Measurements from ENCODE around the gene KLF2.

KLF2 gene

GRCh38 chr19:16365300-16365996, 40.8 kb downstream of the KLF2 start:
- DNase-seq: no peak

DNA sequence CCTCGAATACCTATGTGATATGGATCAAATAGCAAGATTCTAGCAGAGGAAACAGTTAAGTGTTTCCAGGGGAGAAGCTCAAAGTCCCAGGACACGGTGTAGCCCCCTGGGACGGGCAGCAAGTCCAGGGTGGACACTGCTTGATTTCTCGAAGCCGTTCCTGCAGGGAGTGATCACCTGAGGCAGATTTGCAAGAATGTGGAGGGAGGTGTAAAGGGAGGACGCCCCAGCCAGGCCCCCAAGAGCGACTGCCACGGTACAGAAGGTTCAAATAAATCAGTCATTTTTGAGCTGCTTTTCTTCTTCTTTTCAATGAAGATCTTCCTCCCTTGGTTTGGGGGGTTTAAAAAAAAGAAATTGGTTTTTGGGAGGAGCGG, 41.4 kb downstream of the KLF2 start:
- DNase-seq: no peak

DNA sequence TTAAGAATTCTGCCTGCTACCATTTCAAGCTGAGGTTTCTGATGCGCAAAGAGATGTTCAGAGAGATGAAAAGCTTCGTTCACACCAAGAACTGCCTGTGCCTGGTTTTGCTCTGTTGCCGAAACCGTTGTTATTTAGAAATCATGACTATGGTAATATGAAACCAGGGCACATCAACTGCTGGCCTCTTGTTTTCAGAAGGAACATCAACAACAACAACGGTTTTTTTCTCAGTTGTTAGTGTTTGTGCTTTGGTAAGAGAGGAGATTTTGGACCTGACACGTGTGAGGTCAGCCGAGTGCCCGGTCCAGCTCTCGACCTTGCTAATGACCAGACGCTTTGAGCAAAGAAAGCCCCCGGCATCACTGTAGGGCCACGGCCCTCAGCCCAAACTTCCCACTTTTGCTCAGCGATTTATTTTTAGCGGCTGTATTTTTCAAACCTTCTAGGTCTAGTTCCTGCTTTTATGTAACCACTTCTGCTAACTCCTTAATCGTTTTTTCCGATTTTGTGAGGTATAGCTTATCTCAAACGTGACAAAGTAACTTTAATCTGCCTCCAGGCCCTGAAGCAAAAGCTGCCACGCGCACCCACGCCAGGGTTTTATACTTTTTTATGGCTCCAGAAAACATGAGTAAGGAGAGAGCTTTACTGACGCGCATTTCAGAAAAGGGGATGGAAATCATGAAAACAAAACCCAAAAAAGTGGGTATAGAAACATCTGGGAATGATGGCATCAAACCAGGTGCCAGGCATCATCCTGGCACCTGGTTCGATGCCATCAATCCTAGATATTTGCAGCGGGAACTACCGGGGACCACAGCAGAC, 42.0 kb downstream of the KLF2 start:
- DNase-seq: no peak

DNA sequence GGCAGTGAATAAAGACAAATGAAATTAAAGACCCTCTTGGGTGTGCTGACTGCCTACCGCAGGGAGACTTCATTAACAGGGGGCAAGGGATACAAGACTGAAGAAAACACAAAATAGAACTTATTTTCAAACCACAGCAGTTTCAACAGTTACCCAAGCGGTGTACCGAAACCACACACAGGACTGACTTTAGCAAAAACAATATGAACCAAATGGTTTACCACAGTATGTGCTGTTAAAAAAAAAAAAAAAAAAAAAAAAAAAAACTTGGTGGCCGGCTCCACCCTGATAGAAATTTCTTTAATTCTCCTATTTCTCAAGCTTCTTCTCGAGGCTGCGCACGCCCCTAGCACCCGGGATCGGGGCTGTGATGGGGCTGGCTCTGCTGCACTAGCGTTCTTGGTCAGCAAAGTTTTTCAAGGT, 42.6 kb downstream of the KLF2 start:
- no peak for DNase-seq

- no peak for DNase-seq
These were observed 44.0 kb downstream of the KLF2 start for GRCh38 chr19:16368385-16369305.

DNA sequence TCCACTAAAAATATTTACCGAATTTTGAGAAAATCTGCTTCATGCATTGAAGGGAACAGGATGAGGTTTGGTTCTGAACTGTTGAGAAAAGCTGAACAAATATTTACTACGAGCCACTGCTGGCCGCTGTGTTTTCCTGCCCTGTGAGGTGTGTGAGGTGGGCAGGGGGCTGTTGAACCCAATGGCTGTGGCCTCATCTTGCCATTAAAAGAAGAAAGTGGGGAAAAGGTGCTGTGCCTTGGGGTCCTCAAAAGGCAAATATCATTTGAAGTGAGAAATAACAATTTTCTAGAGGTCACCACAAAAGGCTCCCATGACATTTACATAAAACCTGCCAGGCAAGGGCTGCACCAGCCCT, 44.7 kb downstream of the KLF2 start:
- DNase-seq: no peak

GRCh38 chr19:16369664-16370576, 45.3 kb downstream of the KLF2 start:
- DNase-seq: no peak

DNA sequence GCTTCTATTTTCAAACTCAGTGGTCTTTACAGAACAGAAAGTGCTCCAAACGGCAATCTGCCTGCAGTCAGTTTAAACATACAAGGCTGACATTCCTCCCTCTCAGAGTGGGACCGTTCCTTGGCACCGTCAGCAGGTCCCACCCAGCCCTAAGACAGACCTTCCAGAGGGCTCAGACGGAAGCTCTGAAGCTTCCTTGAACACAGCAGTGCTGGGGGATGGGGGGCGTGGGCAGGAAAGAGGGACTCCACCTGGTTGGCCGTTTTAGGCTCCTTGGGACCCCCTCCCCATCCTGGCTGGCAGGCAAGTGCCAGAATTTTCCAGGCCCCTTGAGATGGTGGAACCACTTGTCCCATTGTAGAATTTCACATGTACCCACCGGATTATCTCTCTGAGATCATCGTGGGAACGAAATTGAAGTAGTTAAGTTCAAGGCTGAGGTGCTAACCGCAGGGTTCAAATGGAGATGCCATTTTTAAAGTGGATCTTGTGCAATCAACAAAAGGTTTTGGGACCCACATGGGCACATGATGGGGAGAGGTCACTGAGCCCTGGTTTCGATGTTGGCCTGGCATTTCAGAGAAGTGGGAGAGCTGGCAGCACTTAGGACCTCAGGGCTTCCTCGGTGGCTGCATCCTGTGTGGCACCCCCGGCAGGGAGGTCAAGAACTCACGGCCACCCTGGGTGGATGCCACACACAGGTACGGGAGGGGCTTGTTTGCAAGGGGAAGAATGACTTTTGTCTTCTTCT, 46.2 kb downstream of the KLF2 start:
- no peak for DNase-seq

- DNase-seq: no peak
These were observed 46.9 kb downstream of the KLF2 start for GRCh38 chr19:16371540-16371986.

- no peak for DNase-seq
These were observed 47.7 kb downstream of the KLF2 start for GRCh38 chr19:16372065-16372915.

GRCh38 chr19:16373079-16373478, 48.5 kb downstream of the KLF2 start:
- DNase-seq: no peak

- DNase-seq: no peak
These were observed 48.9 kb downstream of the KLF2 start for GRCh38 chr19:16373532-16373931.

DNA sequence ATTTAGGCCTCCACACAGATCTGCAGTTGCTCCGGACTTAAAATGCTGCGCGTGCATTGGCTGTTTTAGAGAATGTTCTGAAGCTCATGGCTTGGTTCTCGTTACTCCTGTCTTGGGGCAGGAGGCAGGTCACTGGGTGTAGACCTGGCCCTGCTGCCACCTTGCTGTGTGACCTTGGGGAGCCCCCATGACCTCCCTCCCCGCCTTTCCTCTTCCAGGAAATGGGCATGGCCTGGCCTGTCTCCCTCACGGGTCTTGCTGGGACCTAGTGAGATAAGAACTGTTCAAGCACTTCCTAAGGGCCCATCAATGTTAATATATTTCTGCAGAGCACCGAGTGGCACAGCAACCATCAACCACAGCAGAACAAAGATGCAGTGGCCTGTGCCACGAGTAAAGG, 49.4 kb downstream of the KLF2 start:
- no peak for DNase-seq

DNA sequence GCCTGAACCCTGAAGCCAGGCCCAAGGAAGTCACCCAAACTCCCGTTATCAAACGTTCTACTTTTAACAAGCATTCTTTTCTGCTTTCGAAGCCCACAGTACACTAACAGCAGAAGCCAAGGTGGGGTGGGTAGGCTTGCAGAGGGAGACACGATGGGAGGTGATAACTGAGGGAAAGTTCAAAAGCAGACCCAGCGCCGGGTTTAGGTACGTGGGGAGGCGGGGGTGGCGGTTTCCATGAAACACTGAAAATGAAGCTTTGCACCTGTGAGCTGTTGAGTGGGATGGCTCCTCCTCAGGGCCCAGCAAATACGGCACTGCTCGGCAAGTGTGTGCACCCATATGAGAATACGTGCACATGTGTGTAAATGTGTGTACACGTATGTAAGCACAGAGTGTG, 49.8 kb downstream of the KLF2 start:
- DNase-seq: no peak

- no peak for DNase-seq
These were observed 50.7 kb downstream of the KLF2 start for GRCh38 chr19:16375157-16375935.

- DNase-seq: no peak
These were observed 51.2 kb downstream of the KLF2 start for GRCh38 chr19:16375936-16376185.

- DNase-seq: no peak
These were observed 51.6 kb downstream of the KLF2 start for GRCh38 chr19:16376241-16376640.

- DNase-seq: no peak
These were observed 52.0 kb downstream of the KLF2 start for GRCh38 chr19:16376649-16377048.

- no peak for DNase-seq
These were observed 52.9 kb downstream of the KLF2 start for GRCh38 chr19:16377521-16377920.

Data from cerebellar nuclear complex (tissue), 1 donor.